GM19239 (cell line): ENCODE measurements around the gene KIF7.
"Not testable (repeated sequence)": the region's sequence is repeated elsewhere in the genome, so short reads cannot be mapped to it uniquely, and the experiment has no call there.

Experiments used
- DNase-seq: peaks from one replicate; pipeline ENCODE4 v3.0.0; 2011; ENCODE audit warnings: low spot score; ENCODE audit not compliant: insufficient read length
- FAIRE-seq: peaks from 2 replicates; lab custom pipeline; 2011; peaks lifted over from hg19 to GRCh38; lab: Jason Lieb, UNC

Gene KIF7

GRCh38 chr15:89625716-89626115 is 29.6 kb downstream of the KIF7 start:
- DNase-seq (no peak), FAIRE-seq (no peak)

GRCh38 chr15:89623165-89623564 is 32.1 kb downstream of the KIF7 start:
- no peak for DNase-seq
- FAIRE-seq = no peak

- no peak for FAIRE-seq
- no peak for DNase-seq
Measured at GRCh38 chr15:89621547-89621946, 33.7 kb downstream of the KIF7 start.

- DNase-seq = no peak
- FAIRE-seq = no peak
Measured at GRCh38 chr15:89616228-89616627, 39.0 kb downstream of the KIF7 start.

- FAIRE-seq = no peak
- DNase-seq = no peak
Measured at GRCh38 chr15:89615135-89615534, 40.1 kb downstream of the KIF7 start.

- FAIRE-seq (no peak), DNase-seq (no peak)
Measured at GRCh38 chr15:89614164-89614563, 41.1 kb downstream of the KIF7 start.

GRCh38 chr15:89613031-89613430 is 42.2 kb downstream of the KIF7 start:
- FAIRE-seq (peak; percentile 78), DNase-seq (no peak)

- DNase-seq = no peak
- no peak for FAIRE-seq
Measured at GRCh38 chr15:89611317-89611716, 44.0 kb downstream of the KIF7 start.

- FAIRE-seq (no peak), DNase-seq (no peak)
Measured at GRCh38 chr15:89599021-89599420, 56.2 kb downstream of the KIF7 start.

- DNase-seq = no peak
- FAIRE-seq = no peak
Measured at GRCh38 chr15:89593018-89593417, 62.2 kb downstream of the KIF7 start.

GRCh38 chr15:89591834-89592233 is 63.4 kb downstream of the KIF7 start:
- no peak for DNase-seq
- no peak for FAIRE-seq

- FAIRE-seq (no peak), DNase-seq (no peak)
Measured at GRCh38 chr15:89587955-89588354, 67.3 kb downstream of the KIF7 start.

GRCh38 chr15:89586651-89587050 is 68.6 kb downstream of the KIF7 start:
- FAIRE-seq (no peak), DNase-seq (no peak)

- not testable (repeated sequence) for FAIRE-seq, DNase-seq
Measured at GRCh38 chr15:89580747-89581146, 74.5 kb downstream of the KIF7 start.

- FAIRE-seq = no peak
- no peak for DNase-seq
Measured at GRCh38 chr15:89578146-89578545, 77.1 kb downstream of the KIF7 start.
